C1 segment of cervical spinal cord (tissue), 14 donors: ENCODE measurements around the gene GFOD2.

ENCODE experiments used
- DNase-seq, 14 donors: peaks; one replicate each; lab custom pipeline; 2025; lab: John Stamatoyannopoulos, UW

GFOD2 gene

GRCh38 chr16:67672739-67673662 lies 46.1 kb downstream of the GFOD2 start:
- peak in 10 of 14 donors; percentile 12 to 47 (median 28) for DNase-seq

GRCh38 chr16:67672306-67672705 lies 46.8 kb downstream of the GFOD2 start:
- peak in 2 of 14 donors; percentile 52 to 98 for DNase-seq

- DNase-seq, result no peak
Measured at GRCh38 chr16:67669499-67670101, 49.5 kb downstream of the GFOD2 start.

- DNase-seq, result no peak
Measured at GRCh38 chr16:67668495-67669157, 50.5 kb downstream of the GFOD2 start.

GRCh38 chr16:67667817-67668494 lies 51.2 kb downstream of the GFOD2 start:
- peak in 13 of 14 donors; percentile 26 to 82 (median 62) for DNase-seq

GRCh38 chr16:67667453-67667816 lies 51.7 kb downstream of the GFOD2 start:
- DNase-seq, result no peak

- DNase-seq, result peak in 12 of 14 donors; percentile 31 to 80 (median 64)
Measured at GRCh38 chr16:67666559-67667452, 52.3 kb downstream of the GFOD2 start, which contains the start of the genes C16orf86 and ENKD1. TSS of gene C16orf86 (plus strand) at chr16:67666814. CDS start at chr16:67666971, 157 bp downstream. TSS of gene ENKD1 (minus strand) at chr16:67666750. CDS start at chr16:67666442, 308 bp downstream.

GRCh38 chr16:67666032-67666551 lies 53.0 kb downstream of the GFOD2 start:
- no peak for DNase-seq

- DNase-seq, result no peak
Measured at GRCh38 chr16:67665598-67665997, 53.5 kb downstream of the GFOD2 start.

GRCh38 chr16:67664871-67665270 lies 54.2 kb downstream of the GFOD2 start:
- no peak for DNase-seq

GRCh38 chr16:67664258-67664657 lies 54.9 kb downstream of the GFOD2 start:
- peak in 1 of 14 donors; percentile 87 for DNase-seq

- DNase-seq, result peak in 1 of 14 donors; percentile 66
Measured at GRCh38 chr16:67663877-67664222, 55.3 kb downstream of the GFOD2 start.

GRCh38 chr16:67663151-67663876 lies 55.8 kb downstream of the GFOD2 start:
- peak in 1 of 14 donors; percentile 55 for DNase-seq

GRCh38 chr16:67662653-67663010 lies 56.5 kb downstream of the GFOD2 start:
- peak in 1 of 14 donors; percentile 41 for DNase-seq

GRCh38 chr16:67661886-67662652 lies 57.0 kb downstream of the GFOD2 start:
- no peak for DNase-seq

GRCh38 chr16:67661101-67661761 lies 57.9 kb downstream of the GFOD2 start:
- DNase-seq, result peak in 1 of 14 donors; percentile 81

- peak; percentile 56 to 98 (median 87) for DNase-seq
Measured at GRCh38 chr16:67660564-67661028, 58.5 kb downstream of the GFOD2 start, which contains the start of gene PARD6A. TSS of gene PARD6A (plus strand) at chr16:67660960. CDS start at chr16:67661039, 79 bp downstream.
